Activated CD4-positive, alpha-beta T cell treated with anti-CD3 and anti-CD28 coated beads, Interleukin-2, Interleukin-6, amounts not matched to agents 100 ng/mL and 50 ng/mL, durations not matched to agents 16 hours and 8 hours (primary cell): Measurements from ENCODE around the gene BMS1.
"Not testable (repeated sequence)": the region's sequence is repeated elsewhere in the genome, so short reads cannot be mapped to it uniquely, and the experiment has no call there.

Source experiments
- DNase-seq: peaks from one replicate; pipeline ENCODE4 v3.0.0-alpha.2; 2020

The BMS1 gene, protein sequence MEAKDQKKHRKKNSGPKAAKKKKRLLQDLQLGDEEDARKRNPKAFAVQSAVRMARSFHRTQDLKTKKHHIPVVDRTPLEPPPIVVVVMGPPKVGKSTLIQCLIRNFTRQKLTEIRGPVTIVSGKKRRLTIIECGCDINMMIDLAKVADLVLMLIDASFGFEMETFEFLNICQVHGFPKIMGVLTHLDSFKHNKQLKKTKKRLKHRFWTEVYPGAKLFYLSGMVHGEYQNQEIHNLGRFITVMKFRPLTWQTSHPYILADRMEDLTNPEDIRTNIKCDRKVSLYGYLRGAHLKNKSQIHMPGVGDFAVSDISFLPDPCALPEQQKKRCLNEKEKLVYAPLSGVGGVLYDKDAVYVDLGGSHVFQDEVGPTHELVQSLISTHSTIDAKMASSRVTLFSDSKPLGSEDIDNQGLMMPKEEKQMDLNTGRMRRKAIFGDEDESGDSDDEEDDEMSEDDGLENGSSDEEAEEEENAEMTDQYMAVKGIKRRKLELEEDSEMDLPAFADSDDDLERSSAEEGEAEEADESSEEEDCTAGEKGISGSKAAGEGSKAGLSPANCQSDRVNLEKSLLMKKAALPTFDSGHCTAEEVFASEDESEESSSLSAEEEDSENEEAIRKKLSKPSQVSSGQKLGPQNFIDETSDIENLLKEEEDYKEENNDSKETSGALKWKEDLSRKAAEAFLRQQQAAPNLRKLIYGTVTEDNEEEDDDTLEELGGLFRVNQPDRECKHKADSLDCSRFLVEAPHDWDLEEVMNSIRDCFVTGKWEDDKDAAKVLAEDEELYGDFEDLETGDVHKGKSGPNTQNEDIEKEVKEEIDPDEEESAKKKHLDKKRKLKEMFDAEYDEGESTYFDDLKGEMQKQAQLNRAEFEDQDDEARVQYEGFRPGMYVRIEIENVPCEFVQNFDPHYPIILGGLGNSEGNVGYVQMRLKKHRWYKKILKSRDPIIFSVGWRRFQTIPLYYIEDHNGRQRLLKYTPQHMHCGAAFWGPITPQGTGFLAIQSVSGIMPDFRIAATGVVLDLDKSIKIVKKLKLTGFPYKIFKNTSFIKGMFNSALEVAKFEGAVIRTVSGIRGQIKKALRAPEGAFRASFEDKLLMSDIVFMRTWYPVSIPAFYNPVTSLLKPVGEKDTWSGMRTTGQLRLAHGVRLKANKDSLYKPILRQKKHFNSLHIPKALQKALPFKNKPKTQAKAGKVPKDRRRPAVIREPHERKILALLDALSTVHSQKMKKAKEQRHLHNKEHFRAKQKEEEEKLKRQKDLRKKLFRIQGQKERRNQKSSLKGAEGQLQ

DNA sequence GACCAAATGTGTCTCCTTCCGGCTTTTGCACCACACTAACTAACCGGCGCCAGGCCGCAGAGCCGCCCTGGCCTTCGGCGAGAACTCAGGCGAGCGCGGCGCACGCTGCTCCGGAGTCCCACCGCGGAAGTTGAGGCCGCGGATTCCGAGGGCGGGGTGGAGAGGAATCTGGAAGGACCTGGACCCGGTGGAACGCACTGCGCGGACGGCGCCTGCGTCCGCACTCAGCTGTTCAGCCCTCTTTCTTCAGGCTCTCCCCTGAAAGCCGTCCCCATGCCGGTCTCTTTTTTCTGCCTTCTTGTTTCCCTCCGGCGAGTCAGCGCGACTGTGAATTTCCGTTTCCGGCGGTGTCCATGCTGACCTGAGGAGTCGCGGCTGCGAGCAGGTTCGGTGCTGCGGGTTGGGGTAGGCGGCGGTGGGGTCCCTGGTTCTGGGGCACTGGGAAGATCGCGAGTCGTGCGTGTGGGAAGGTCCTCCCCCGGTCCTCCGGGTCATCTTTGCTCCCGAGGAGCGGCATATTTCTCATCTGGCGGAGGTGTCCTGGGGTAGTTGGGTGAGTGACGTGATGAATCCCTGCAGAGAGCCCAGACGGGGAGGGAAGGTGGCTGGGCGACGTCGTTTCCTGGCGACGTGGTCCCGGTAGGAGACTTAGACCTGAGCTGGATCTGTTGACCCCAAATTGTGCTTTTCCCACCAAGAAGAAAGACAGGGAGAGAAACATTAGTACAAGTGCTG lies at the start of gene BMS1:
Gene BMS1 (plus strand): TSS at position 350 of the 735 bp plus-strand sequence. CDS start 1,600 bp downstream, outside the sequence.
- DNase-seq = peak; percentile 94

DNA sequence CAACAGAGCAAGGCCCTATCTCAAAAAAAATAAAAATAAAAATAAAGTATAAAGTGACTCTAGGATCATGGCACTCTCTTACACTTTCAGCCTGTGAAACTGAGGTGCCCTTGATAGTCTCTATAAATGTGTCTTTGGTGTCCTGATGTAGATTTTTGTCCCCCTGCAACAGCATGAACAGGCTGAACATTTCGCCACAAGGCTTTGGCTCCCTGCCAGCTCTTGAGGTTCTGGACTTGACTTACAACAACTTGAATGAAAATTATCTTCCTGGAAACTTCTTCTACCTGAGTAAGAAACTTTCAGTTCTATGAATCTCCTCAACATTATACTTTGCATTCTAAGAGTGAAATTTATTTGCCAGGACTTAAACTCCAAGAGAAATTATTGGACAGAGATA lies 48.1 kb upstream of the BMS1 start:
- no peak for DNase-seq

DNA sequence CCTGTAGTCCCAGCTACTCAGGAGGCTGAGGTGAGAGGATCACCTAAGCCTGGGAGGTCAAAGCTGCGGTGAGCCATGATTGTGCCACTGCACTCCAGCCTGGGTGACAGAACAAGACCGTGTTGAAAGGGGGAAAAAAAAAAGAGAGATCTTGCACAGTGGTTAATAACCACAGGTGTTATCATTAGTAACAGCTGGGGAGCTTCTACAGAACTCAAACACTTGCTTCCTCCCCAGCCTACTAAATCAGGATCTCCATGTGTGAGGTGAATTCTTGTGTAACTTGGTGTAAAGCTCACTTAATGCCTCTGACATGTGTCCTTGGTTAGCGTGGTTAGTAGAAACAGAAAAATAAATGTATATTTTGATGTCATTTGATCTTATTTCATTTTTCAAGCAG lies 43.9 kb upstream of the BMS1 start:
- DNase-seq = no peak

DNA sequence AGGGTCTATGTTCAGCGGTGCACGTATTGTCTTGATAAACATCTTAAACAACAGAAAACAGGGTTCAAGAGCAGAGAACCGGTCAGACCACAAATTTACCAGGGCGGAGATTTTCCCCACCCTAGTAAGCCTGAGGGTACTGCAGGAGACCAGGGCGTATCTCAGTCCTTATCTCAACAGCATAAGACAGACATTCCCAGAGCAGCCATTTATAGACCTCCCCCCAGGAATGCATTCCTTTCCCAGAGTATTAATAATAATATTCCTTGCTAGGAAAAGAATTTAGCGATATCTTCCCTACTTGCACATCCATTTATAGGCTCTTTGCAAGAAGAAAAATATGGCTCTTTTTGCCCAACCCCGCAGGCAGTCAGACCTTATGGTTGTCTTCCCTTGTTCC lies 41.1 kb upstream of the BMS1 start:
- DNase-seq = not testable (repeated sequence)

- DNase-seq = no peak
These were observed 38.9 kb upstream of the BMS1 start for GRCh38 chr10:42743697-42744096.

GRCh38 chr10:42744134-42744701 lies 38.4 kb upstream of the BMS1 start:
- no peak for DNase-seq

DNA sequence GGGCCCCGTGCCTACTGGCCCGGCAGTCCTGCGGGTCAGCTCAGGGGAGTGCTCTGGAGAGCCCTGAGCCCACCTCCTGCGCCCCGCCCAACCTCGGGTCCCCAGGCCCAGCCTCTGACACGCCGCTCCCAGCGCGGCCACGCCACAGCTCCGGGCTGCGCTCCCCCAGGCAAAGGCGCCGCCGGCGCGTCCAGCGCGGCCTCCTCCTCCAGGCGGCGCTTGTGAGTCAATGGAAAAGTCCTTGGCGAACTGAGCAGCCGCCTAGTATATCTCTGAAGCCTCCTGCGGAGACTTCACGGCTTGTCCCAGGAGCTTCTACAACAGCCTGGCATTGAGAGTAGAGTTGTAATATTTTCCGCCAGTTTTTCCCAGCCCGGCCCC lies 29.5 kb upstream of the BMS1 start:
- peak; percentile 80 for DNase-seq

GRCh38 chr10:42753507-42754154 lies 29.0 kb upstream of the BMS1 start:
- DNase-seq = no peak

DNA sequence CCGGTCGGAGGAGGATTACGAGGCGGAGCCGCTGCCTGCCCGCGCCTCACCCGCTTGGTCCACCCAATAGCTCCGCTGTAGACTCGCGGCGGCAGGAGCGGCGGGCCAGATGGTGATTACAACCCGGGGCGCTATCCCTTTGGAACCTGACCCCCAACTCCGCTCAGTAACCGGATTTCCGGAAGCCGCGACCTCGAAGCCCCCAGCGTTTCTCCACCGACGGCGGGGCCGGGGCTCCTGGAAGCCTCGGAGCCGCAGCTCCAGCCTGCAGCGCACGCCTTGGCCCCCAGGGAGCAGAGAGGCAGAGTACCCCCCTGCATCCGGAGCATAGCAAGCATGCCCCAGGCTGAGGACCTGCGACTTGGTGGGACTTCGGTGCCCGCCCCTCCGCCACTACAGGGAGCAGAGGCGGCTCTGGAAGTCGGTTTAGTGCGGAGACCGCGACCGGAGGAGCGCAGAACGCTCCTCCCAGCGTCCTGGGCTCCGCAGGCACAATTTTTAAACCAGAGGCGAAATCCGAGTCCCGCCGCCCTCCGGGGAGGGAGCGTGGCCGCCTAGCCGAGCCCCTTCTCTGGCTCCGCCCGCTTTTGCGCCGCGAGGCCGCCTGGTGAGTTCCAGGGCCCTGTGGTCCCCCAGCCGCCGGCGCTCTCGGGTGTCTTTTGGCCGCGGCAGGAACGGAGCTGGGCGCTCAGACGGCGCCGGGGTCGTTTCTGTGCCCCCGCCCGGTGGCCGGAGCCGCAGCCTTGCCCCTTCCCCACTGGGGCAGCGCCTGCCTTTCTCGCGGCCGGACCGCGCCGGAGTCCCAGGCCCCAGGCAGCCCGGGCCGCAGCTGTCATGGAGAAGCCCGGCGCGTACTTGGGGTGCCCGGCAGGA lies 28.2 kb upstream of the BMS1 start:
- peak; percentile 8 for DNase-seq

GRCh38 chr10:42755028-42755451 lies 27.6 kb upstream of the BMS1 start:
- DNase-seq = no peak

DNA sequence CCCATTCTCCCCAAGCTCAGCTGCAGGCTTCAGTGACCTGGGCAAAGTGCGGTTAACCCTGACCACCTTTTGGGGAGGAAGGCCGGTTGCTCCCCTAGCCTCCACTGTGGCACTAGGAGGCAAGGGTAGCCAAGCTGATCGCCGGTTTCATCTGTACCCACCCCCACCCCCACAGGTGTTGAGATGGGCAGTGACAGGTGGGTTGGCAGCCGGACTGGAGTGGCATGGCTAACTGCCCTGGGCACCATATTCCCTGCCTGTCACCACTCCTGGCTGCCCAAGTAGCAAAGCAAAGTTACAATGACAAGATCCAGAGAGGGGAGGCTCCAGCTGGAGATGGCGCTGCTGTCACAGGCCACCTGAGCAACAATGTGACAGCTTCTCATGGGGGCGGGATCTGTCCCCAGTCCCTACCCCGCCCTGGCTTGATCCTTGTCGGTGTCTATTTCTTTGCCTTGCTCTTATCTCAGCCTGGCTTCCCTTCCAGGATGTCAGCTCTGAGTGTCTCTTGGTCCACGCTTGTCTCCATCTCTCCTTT lies 27.0 kb upstream of the BMS1 start:
- no peak for DNase-seq

DNA sequence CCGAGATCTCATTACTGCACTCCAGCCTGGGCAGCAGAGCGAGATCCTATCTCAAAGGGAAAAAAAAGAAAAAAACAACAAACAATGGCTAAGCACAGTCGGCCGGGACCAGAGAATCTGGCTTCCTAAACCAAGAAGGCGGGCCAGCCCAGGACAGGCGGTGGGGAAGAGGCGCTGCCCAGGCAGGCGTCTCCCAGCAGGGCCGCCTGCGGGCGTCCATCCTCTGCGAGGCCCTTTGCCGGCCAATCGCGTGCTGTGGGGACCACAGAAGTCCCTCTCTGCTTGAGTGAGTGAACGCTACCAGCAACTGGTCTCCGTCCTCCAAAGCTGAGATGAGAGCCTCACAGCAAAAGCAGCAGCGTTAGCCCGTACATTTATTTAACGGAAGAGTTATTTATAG lies 14.7 kb upstream of the BMS1 start:
- no peak for DNase-seq

- no peak for DNase-seq
These were observed 13.9 kb upstream of the BMS1 start for GRCh38 chr10:42768581-42769152.

DNA sequence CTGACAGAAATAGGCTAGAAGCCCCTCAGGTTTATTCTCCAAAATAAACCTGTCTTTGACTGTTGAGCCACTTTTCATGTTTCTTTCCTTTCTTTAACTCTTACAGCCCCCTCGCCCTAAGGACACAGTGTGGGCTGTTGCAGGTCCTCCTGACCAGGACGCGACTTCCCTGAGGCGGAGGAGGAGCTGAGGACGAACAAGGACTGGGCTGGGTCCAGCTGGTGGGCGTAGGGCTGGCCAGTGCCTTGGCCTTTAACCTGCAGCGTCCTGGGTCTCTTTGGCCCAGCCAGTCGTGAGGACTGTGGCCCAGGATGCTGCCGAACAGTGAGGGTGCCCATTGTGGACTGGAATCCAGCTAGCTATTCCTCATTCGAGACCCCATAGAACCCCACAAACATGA lies 13.4 kb upstream of the BMS1 start:
- DNase-seq = no peak

DNA sequence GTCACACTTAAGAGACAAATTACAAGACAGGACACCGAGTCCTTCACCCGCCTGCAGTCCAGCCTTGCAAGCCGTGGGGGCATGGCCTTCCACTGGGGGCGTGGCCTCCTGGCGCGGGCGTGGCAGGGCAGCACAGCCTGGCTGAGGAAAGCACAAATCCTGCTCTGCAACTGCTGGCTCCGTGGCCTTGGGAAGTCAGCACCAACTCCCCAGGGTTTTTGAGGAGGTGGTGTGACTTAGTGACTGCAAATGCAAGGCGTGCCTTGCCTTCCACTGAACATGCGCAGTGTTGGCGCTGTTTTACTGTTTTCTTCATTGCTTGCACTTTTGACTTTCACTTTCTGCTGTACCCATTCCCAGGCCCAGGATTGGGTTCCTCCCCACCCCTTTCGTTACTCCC lies 12.9 kb upstream of the BMS1 start:
- DNase-seq = no peak

DNA sequence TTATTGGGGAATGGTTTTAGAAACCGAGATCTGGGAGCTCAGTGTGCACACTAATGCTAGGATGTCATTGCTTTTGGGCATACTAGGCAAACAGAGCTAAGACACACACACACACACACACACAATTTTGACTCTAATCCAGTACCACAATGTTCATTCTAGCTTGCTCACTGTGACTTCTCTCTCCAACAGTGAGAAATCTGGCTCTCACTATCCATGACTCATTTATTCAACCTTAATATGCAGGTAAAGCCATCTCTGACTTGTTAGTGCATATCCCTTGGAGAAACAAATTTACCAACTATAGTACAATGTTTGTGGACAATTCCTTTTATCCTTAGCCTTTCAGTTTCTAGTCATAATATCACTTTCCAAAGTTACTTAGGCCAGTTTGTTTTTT lies 5.9 kb upstream of the BMS1 start:
- DNase-seq = no peak

DNA sequence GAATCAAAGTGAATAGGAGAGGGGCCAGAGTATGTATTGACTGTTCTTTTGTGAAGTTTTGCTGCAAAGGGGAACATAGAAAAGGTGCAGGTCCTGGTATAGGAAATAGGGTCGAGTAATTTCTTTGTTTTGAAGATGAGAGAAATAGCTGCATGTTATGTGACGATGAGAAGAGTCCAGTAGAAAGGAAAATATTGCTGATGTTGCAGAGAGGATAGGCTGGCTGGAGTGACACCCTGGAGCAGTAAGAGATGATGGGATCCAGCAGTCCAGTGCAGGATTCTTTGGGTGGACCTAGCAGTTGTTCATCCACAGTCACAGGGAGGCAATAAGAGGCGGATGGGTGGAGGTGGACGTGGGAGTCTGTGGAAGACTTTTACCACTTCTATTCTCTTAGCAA lies 2.1 kb upstream of the BMS1 start:
- no peak for DNase-seq

DNA sequence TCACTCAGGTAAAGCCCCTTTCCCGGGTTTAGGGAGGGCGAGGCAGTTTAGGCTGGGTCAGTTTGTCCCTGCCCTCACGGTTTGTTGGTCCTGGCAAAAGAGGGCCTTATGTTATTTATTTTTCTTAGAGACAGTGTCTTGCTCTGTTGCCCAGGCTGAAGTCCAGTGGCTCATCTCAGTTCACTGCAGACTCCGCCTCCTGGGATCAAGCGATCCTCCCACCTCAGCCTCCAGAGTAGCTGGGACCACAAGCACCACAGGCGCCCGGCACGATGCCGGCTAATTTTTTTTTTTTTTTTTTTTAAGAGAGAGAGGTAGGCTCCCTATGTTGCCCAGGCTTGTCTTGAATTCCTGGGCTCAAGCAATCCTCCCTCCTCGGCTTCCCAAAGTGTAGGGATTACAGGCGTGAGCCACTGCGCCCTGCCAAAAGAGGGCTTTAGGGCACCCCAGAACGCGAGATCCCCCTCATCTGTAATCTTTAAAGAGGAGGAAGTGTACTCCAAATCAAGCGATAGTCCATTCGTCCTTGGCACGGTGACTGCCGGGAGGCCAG lies 626 bp upstream of the BMS1 start:
- DNase-seq = peak; percentile 10

- peak; percentile 46 for DNase-seq
These were observed 570 bp downstream of the BMS1 start for GRCh38 chr10:42783181-42783549.

DNA sequence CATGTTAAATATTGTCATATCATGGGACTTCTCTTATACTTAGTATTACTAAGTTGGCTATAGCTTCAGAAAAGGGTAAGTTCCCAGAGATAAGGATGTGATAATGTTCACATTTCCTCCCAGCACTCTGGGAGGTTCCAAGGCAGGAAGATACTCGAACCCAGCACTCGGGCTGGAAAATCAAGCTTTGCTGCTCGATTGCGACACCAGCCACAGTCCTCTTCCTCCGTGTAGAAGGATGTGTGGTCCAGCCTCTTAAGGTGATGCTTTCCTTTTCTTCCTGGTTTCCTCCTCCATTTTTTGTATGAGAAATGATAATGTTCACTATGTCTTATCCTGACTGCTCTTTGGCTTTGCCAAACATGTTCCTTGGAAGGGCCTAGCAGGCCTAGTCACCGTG lies 3.2 kb downstream of the BMS1 start:
- no peak for DNase-seq
